ENCODE data around the gene CHST12.
"Not testable (repeated sequence)": the region's sequence is repeated elsewhere in the genome, so short reads cannot be mapped to it uniquely, and the experiment has no call there.

Gene CHST12

DNA sequence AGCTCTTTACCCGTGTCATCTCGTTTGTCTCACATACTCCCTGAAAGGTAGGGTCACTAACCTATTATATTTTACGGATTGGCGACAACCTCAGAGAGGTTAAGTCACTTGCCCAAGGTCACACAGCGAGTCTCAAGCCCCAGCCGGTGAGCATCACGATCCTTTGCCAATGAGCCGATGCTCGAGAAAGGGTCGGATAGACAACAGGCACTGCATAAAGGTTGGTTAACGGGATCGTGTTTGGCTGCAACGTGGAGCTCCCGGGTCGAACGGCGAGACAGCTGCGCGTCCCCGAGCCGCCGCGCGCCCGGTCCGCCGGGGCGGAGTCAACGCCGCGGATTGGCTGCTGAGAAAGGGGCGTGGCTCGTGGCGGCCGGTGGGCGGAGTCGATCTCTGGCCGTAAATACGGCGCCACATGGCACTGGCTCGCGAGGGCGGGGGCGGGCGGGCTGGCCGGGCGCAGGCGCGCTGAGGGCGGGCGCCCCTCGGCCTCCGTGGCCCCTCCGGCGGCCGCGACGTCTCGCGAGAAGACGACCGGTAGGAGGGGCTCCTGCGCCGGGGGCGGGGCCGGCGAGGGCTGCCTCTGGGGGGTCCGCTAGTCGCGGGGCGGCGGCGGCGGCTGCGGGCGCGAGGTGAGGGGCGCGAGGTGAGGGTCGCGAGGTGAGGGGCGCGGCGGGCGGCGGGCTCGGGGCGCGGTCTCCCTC is at the start of gene CHST12:
CHST12 (plus strand) TSS at position 598 of the 704 bp plus-strand sequence. CDS start 29,029 bp downstream, outside the sequence.
- peak; percentile 98 for DNase-seq (ENCODE audit: low spot score)

DNA sequence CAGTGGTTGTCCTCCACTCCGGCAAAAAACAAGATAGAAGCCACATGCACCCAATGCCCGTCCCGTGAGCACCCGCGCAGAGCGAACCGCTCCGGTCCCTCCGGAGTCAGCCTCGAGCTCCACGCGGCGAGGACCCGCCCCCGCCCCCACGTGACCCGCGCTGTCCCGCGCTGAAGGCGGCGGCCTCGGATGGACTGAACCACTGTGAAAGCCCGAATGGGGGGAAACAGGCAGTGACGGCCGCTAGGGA is 49.5 kb upstream of the CHST12 start:
- peak; percentile 96 for DNase-seq (ENCODE audit: low spot score)

DNA sequence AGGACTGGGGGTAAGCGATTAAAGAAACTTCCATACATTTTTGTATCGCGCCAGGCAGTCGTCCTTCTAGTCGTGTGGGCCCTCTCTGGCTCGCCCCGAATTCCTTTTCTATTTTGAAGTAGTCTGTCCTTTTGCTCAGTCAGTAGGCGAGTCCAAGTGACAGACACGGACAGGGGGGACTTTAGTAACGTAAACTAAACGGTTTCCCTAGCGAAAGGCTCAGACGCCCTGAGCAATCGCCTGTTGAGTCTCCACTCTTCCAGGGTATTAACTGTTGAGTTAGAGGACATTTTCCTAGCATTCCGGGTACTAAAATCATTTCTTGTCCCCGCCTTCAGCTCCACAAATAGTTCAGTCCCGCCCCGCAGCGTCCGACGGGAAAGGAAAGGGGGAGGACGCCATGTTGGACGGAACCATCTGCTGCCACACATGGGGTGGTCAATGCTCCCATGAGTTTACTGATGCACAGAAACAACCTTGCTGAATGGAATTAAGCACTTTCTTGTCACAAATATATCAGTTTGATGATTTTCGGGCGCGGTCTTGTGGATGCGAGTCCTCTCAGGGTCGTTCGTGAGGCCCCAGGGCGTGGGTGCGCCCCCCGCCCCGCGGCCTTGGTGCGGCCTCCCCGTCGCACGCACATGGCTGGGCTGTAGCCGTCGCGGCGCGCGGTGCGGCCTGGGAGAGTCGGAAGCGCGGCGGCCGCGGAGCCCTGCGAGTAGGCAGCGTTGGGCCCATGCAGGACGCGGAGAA is 49.0 kb upstream of the CHST12 start, which contains the start of gene EIF3B:
EIF3B (plus strand) TSS at position 642 of the 753 bp plus-strand sequence; CDS start at position 737, 95 bp downstream.
- peak; percentile 93 for DNase-seq (ENCODE audit: low spot score)

DNA sequence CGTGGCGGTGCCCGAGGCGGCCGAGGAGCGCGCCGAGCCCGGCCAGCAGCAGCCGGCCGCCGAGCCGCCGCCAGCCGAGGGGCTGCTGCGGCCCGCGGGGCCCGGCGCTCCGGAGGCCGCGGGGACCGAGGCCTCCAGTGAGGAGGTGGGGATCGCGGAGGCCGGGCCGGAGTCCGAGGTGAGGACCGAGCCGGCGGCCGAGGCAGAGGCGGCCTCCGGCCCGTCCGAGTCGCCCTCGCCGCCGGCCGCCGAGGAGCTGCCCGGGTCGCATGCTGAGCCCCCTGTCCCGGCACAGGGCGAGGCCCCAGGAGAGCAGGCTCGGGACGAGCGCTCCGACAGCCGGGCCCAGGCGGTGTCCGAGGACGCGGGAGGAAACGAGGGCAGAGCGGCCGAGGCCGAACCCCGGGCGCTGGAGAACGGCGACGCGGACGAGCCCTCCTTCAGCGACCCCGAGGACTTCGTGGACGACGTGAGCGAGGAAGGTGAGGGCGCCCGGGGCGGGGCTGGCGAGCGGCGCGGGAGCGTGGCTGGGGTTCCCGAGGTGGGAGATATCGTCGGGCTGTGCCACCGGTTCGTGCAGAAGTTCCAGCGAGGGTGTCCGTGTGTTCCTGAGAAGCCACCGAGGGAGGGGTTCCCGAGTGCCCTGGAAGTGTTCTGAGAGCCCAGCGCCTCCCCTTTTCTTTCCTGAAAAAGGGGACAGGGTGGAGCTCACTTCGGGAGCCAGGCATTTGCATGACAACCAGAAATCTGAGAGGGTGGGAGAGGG is 48.3 kb upstream of the CHST12 start:
- no peak for DNase-seq (ENCODE audit: low spot score)

DNA sequence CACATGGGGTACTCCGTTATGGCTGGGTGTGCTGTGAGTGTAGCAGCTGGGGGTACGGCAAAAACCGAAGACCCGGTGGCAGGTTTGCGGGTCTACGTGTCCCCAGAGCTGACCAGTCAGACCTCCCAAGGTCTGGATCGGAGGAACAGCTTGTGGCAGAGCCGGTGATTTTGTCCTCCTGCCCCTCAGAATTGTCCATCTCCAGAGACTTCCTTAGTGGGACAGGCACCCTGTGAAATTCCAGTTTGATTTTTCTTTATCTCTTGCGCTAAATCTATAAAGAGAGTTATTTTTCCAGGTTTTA is 47.8 kb upstream of the CHST12 start:
- no peak for DNase-seq (ENCODE audit: low spot score)

DNA sequence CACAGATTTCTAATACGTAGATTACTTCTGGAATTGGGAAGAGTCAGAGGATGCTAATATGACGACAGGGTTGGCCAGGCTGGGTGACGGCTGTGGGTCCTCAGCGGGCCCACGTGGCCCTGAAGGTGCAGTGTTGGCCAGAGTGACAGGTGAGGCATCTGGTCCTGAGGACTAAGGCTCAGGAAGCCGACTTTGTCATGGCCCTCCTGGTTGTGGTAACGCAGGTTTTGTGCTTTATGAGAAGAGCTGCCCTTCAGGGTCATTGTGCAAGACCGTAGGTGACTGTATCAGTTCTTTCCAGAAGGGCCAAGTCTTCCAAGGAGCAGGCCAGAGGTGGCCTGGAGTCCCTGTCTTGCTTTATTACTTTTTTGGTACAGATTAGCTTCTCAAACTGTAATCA is 46.2 kb upstream of the CHST12 start:
- peak; percentile 5 for DNase-seq (ENCODE audit: low spot score)

DNA sequence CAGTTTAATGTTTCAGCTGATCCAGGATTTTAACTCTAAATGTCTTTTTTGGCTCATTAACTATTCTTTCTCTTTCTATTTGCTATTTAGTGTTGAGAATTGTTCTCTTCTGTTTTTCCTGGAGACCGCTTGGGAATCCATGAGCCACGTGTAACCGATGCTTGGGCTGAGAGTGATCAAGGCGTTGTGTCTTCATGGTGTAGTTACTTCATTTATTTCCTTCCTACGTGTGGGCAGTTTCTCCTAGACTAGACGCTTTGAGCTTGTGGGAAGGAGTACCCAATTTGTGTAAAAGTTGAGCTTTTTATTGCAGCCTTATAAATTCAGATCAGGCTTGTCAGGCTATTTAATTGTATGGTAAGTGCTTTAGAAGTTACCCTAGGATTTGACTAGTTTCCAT is 45.8 kb upstream of the CHST12 start:
- DNase-seq (ENCODE audit: low spot score) = peak; percentile 4

DNA sequence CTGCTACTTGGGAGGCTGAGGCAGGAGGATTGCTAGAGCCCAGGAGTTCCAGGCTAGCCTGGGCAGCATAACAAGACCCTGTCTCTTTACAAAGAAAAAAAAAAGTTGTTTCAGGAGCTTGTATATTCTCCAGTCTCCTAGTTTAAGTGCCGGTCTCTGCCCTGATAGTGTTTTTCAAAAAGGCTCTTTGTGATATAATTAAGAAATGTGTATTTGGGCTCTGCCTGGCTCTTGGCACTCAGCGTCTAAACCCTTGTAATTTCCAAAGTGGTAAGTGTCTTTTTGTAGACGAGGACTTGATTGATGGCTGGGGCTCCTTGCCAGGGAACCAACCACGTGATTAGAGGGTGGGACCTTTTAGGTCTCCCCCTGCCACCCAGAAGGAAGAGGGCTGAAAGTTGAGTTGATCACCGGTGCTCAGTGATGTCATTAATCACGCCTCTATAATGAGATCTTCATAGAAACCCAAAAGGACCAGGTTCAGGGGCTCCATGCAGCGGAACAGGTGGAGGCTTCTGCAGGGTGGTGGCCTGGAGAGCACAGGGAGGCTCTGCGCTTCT is 44.4 kb upstream of the CHST12 start:
- DNase-seq (ENCODE audit: low spot score) = no peak

DNA sequence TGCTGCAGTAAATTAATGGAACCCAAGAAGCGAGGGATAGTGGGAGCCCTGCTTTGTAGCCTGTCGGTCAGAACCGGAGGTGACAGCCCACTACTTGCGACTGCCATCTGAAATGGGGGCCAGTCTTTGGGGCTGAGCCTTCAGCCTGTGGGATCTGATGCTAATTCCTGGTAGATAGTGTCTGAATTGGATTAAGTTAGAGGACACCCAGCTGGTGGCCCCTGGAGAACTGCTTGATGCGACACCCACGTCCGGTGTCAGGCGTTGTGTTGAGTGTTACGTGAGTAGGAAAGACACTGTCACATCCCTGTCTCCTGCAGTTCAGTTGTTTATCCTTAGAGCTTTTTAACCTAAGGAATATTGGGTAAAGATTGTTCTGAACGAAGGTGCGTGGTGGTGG is 43.8 kb upstream of the CHST12 start:
- DNase-seq (ENCODE audit: low spot score) = no peak

DNA sequence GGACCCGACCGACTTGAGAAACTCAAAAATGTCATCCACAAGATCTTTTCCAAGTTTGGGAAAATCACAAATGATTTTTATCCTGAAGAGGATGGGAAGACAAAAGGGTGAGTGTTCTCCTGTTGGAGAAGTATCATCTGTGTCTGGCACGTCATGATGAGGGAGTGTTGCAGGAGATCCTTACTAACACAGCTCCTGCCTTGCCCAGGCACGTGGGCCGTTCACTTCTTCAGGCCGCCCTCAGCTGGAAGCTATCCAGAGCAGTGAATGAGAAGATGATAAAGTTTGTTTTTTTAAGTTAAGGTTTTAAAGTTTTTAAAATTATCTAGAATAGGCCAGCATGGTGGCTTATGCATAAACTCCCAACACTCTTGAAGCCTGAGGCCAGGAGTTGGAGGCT is 42.6 kb upstream of the CHST12 start:
- DNase-seq (ENCODE audit: low spot score) = no peak

DNA sequence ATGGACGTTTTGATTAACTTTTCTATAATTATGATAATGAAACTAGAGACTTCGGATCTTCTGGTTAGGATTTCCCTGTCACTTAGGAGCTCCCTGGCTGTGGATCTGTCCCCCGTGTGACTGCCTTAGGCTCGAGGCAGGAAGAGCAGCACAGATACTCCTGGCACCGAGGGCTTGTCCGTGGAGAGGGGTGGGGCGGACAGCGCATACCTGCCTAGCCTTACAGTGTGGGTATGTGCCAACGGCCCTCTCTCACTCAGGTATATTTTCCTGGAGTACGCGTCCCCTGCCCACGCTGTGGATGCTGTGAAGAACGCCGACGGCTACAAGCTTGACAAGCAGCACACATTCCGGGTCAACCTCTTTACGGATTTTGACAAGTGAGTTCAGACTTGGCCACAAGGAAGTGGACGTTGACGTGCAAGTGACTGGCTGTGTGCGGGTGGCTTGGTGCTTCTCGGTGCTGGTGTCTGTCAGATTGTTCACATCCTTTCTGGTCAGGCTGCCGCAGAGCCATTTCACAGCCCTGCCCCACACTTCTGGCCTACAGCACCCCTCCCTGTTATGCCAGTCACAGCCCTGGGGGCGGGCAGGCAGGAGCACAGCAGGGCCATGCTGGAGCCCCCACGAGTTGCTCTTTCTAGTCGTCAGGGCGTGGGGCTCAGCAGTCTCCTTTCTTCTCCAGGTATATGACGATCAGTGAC is 40.9 kb upstream of the CHST12 start:
- no peak for DNase-seq (ENCODE audit: low spot score)

DNA sequence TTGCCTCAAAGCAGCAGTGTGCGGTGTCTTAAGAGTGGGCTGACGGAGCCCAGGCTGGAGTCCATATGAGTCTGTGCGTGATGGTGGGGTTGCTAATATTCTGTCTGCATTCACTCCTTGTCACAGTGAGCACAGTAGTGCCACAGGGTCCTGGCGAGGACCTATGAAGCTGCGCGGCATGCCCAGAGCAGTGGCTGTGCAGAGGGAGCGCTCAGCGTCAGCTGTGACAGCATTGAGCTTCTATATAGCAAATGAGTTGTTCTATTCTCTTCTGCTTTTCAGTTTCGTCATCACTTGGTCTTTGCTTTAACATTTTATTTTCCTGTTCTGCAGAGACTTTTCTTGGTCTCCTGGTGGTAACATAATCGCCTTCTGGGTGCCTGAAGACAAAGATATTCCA is 34.3 kb upstream of the CHST12 start:
- DNase-seq (ENCODE audit: low spot score) = no peak

DNA sequence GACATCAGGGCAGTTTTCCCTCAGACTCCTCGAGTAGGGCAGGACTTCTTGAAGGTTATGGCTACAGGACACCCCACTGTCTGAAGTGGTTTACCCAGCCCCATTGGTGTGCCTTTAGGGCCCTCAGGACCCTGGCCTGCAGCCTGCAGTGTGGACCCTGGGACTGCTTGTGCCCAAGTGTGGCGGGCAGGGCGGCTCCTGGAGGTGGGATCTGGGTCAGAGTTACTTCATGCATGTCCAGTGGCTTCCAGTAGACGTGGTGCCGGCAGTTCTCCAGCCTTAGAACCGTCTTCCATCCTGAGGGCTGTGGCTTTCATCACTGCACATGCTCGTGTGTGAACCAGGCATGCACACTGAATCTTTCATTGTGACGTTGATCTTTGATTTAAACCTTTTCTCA is 32.1 kb upstream of the CHST12 start:
- DNase-seq (ENCODE audit: low spot score) = no peak

DNA sequence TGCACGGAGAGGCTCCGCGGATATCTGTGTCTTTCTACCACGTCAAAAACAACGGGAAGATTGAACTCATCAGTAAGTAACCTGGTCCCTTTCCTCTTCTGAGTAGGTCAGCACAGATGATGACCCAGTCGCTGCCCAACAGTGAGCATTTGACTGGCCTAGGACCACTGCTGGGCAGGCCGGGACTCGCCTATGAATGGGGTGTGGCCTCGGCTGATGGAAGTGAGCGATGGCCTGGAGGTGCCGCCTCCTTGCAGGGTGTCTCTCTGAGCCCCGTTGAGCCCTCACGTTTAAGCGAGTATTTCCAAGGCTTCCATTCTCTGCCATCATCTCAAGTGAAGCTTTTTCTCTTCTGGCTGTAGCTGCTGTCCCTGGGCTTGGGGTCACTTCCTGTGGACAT is 30.7 kb upstream of the CHST12 start:
- DNase-seq (ENCODE audit: low spot score) = no peak

DNA sequence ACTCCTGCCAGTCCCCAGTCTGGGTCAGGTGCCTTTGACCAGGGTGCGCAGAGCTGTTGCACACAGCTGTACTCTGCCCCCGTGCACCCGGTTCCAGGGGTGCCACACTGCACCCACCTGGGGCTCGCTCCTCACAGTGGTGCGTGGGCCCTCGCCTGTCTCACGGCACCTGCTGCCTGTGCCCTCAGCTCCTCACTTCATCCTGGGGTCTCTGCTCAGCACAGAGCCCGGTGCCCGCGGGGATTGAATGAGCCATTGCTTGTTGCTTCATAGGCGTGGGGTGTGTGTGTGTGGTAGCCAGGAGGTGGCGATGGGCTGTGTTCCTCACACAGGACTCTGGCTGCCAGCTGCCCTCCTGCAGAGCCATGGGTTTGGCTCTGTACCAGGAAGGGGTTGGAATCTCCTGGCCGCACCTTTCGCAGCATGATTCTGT is 30.3 kb upstream of the CHST12 start:
- DNase-seq (ENCODE audit: low spot score) = no peak

DNA sequence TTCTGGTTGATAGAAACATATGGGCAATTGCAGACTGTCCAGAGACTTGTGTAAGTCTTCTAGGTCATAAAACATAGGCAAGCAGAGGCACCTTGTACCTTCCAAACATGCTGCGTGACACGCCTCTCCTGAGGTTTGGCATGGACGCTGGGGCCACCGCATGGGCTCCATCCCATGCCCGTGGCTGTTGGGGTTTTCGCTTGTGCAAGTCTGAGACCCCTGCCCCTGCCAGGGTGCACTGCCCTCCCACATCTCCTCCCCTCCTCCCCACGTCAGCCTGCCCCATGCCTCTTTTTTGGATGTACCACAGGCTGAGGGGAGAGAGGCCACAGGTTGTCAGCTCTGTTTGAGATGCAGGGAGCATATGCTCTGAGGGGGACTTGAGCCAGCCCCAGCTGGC is 29.8 kb upstream of the CHST12 start:
- no peak for DNase-seq (ENCODE audit: low spot score)

DNA sequence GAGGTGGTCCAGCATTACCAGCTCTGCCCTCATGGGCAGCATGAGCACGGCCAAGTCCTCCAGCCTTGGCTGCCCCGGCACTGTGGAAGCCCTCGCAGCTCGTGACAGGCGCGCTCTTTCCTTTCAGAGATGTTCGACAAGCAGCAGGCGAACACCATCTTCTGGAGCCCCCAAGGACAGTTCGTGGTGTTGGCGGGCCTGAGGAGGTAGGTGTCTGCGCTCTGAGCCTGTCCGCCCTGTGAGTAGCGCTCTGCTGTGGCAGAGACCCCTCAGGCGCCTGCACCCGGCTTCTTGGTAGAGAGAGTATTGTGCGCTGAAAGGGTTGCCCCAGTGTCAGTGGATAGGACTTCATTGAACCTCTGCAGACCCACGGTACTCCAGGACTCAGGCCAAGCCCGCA is 29.0 kb upstream of the CHST12 start:
- no peak for DNase-seq (ENCODE audit: low spot score)

DNA sequence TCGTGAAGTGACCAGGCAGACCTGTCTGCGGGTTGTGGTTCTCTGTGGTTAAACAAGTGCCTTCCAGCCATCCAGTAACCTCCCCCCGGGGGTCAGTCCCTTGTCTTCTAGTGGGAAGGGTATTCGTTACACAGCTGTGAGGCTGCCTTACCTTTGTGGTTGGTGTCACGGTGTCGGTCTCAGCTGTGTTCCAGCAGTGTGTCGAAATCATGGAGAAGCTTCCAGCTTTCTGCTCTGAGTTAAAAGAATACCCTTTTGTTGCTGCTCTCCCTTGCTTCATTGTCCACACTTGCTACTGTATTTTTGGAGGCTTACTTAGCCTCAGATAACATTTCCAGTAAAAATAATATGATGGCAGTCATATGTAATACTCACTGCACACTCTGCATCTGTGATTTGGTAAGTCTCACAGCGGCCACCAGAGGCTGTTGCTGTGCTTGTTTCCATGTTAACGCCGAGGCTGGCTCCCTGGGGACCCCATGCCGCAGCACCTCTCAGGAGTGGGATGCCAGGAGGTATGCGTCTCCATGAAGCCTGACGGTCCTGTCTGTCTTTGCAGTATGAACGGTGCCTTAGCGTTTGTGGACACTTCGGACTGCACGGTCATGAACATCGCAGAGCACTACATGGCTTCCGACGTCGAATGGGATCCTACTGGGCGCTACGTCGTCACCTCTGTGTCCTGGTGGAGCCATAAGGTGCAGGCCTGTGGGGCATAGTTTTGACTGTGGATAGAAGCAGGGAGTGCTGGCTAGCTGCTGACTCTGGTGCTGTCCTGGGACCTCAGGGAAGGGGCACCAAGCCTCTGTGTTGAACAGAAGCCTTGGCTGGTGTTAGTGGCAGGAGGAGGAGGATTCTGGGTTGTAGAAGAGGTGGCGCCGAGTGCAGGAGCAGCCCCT is 28.3 kb upstream of the CHST12 start:
- DNase-seq (ENCODE audit: low spot score) = no peak

DNA sequence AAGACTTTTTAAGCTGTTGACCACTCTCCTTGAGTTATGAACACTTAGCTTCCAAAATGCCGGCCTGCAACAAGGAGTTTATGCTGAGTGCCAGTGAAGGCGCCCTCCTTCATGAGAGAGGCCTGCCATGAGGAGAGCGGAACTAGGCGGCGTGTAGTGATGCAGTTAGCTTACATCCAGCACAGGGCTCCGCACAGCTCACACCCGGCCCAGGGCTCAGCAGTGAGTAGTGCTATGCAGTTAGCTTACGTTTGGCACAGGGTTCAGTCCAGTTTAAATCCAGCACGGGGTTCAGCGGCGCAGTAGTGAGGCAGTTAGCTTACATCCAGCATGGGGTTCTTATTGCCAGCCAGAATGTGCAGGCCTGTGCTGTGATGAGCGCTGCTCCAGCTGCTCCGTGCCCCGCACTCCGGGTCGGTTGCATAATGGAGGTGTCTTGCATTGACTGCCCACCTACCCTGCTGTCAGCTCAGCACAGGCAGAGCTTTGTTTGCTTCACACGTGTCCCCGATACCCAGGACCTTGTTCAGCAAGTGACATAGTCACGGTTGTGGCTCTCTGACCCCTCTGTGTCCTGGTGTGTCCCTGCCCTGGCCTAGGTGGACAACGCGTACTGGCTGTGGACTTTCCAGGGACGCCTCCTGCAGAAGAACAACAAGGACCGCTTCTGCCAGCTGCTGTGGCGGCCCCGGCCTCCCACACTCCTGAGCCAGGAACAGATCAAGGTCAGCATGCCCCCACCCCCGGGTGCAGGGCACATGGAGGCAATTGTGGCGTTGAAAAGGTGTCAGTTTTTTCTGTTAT is 26.9 kb upstream of the CHST12 start:
- DNase-seq (ENCODE audit: low spot score) = no peak

DNA sequence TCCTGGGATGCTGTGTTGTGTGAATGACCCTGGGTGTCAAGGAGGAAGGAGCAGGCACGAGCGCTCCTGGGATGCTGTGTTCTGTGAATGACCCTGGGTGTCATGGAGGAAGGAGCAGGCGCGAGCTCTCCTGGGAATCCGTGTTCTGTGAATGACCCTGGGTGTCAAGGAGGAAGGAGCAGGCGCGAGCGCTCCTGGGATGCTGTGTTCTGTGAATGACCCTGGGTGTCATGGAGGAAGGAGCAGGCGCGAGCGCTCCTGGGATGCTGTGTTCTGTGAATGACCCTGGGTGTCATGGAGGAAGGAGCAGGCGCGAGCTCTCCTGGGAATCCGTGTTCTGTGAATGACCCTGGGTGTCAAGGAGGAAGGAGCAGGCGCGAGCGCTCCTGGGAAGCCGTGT is 25.9 kb upstream of the CHST12 start:
- DNase-seq (ENCODE audit: low spot score) = not testable (repeated sequence)

Data from HuH-7.5 (cell line).